HUES48 (cell line): Measurements from ENCODE around the gene UMPS.
"Not testable (repeated sequence)": the region's sequence is repeated elsewhere in the genome, so short reads cannot be mapped to it uniquely, and the experiment has no call there.

Experiments
- H3K27ac ChIP-seq: one replicate; pipeline ENCODE4 v1.7.0; 2013; ENCODE audit warnings: low read depth, low read length, inconsistent platforms
- H3K27me3 ChIP-seq: 2 replicates; pipeline ENCODE4 v1.6.1; 2013; ENCODE audit warnings: mild to moderate bottlenecking, low read length; ENCODE audit not compliant: control insufficient read depth, insufficient read depth
- H3K36me3 ChIP-seq: 2 replicates; pipeline ENCODE4 v1.6.1; 2013; ENCODE audit warnings: low read length; ENCODE audit not compliant: control insufficient read depth, insufficient read depth
- H3K4me1 ChIP-seq: 2 replicates; pipeline ENCODE4 v1.6.1; 2013; ENCODE audit warnings: mild to moderate bottlenecking, low read length; ENCODE audit not compliant: control insufficient read depth, insufficient read depth
- H3K4me3 ChIP-seq: 2 replicates; pipeline ENCODE4 v1.5.1; 2013; ENCODE audit warnings: mild to moderate bottlenecking, low read depth, low read length
- H3K9ac ChIP-seq: 2 replicates; pipeline ENCODE4 v1.6.1; 2013; ENCODE audit warnings: mild to moderate bottlenecking, low read depth, low read length, moderate library complexity
- H3K9me3 ChIP-seq: 2 replicates; pipeline ENCODE4 v1.6.1; 2013; ENCODE audit warnings: low read length; ENCODE audit not compliant: control insufficient read depth, insufficient read depth

The UMPS gene

GRCh38 chr3:124780761-124781475 lies 50.7 kb downstream of the UMPS start:
- Histone ChIP-seq H3K27me3 (no peaks in the 10 kb centered on the region), H3K4me1 (peaks cover 18% of the 10 kb centered on the region), H3K9me3 (no peaks in the 10 kb centered on the region), H3K9ac (no peak overlapping the region), H3K27ac (no peak overlapping the region), H3K36me3 (peaks cover 46% of the 10 kb centered on the region; the same call in 1 of the 2 replicates), H3K4me3 (no peak overlapping the region)

DNA sequence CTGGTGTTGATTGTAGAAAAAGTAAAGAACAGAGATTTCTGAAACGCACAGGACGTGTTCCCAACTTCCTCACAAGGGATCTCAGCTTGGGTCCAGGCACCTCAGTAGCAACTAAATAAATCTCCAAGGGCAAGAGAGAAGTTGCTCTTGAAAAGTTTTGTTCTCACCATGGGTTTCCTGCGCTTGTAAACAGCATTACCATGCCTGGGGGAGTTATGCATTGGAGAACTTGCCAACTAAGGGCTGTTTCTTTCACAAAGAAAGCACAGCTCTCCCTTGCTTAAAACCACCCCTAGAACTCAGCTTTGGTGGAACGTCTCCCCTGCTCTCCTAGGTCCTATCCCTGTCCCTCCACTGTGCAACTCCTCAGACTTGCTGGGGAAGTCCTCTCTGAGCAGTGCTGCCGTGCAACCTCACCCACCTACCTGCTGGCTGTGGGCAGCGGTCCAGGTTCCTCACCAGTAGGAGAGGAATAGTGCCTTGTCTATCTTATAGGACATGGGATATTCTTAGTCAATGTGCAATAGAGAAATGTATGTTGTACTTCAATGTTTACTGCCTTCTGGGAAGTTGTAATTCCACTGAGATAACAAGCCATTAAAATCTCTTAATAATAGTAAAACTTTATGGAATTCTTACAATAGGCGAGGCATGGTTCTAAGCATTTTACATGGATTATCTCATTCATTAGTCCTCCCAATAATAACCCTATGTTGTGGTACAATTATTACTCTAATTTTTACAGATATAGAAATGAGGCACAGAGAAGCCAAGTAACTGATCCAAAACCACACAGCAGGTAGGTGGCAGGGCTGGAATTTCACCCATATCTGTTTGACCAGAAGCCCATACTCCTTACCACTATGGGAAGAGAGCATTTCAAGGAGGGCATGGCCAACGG lies 51.5 kb downstream of the UMPS start:
- Histone ChIP-seq H3K9me3 (no peaks in the 10 kb centered on the region), H3K4me3 (no peak overlapping the region), H3K27ac (no peak overlapping the region), H3K36me3 (peaks cover 54% of the 10 kb centered on the region), H3K27me3 (no peaks in the 10 kb centered on the region), H3K9ac (no peak overlapping the region), H3K4me1 (peaks cover 12% of the 10 kb centered on the region)

- H3K27ac ChIP-seq, H3K9me3 ChIP-seq, H3K4me3 ChIP-seq, H3K27me3 ChIP-seq, H3K9ac ChIP-seq: not testable (repeated sequence)
- Histone ChIP-seq H3K36me3 (peaks cover 52% of the 10 kb centered on the region), H3K4me1 (peaks cover 12% of the 10 kb centered on the region)
Measured at GRCh38 chr3:124782377-124782712, 52.1 kb downstream of the UMPS start.

GRCh38 chr3:124783696-124784095 lies 53.4 kb downstream of the UMPS start:
- no peak overlapping the region for H3K4me3 ChIP-seq
- H3K4me1 ChIP-seq: peaks cover 12% of the 10 kb centered on the region
- no peak overlapping the region for H3K27ac ChIP-seq
- H3K9ac ChIP-seq: no peak overlapping the region
- H3K9me3 ChIP-seq: no peaks in the 10 kb centered on the region
- H3K36me3 ChIP-seq: peaks cover 43% of the 10 kb centered on the region
- no peaks in the 10 kb centered on the region for H3K27me3 ChIP-seq

GRCh38 chr3:124784686-124785382 lies 54.6 kb downstream of the UMPS start:
- H3K27me3 ChIP-seq: no peaks in the 10 kb centered on the region
- H3K4me1 ChIP-seq: peaks cover 10% of the 10 kb centered on the region
- H3K9me3 ChIP-seq: no peaks in the 10 kb centered on the region
- H3K36me3 ChIP-seq: peaks cover 43% of the 10 kb centered on the region
- no peak overlapping the region for H3K9ac ChIP-seq
- no peak overlapping the region for H3K27ac ChIP-seq
- H3K4me3 ChIP-seq: no peak overlapping the region

DNA sequence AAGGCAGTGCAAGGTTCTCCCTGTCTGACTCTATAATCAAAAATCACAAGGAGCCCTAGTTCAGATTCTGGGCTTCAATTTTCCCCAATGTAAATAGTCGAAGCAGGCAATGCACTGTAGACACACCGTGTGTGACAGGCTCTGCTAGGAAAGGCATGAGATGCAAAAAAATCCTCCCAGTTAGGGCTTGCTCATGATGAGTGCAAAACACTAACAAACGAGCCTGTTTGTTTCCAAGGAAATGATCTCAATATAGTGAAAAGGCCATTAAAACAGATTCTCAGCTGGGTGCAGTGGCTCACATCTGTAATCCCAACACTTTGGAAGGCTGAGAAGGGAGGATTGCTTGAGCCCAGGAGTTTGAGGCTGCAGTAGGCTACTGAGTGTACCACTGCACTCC lies 55.7 kb downstream of the UMPS start:
- peaks cover 8% of the 10 kb centered on the region for H3K4me1 ChIP-seq
- H3K36me3 ChIP-seq: peaks cover 48% of the 10 kb centered on the region
- no peak overlapping the region for H3K4me3 ChIP-seq
- no peak overlapping the region for H3K9ac ChIP-seq
- no peak overlapping the region for H3K27ac ChIP-seq
- H3K27me3 ChIP-seq: no peaks in the 10 kb centered on the region
- H3K9me3 ChIP-seq: no peaks in the 10 kb centered on the region

DNA sequence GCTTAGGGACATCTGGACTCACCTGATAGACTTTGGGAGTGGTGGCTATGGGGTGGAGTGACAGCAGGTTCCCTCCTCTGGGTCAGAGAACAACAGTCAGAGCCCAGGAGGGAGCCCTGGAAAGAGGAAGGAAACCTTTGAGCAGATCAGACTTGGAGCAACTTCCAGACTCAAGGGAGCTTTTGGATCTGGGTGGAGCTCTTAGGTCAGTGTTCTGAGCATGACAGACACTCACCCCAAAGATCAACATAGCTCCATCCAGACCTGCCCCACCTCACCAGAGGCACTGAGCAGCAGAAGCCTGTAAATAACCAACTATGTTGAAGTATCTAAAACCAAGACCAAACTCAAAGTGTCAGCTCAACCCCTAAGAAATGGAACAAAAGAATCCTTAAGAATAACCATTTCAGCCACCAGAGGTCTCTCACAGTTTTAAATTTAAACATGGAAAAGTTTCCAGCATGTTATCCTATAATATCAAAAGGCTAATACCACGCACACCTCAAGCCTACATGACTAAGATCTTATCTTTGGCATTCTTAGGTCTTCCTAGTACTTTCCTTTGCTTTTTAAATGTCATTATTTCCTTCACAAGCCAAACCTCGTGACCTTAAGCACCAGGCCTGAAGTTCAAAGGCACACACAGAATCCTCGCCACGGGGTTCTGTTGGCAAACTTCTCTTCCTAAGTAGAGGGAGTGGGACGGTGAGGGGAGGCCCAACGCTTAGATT lies 56.4 kb downstream of the UMPS start:
- no peak overlapping the region for H3K4me3 ChIP-seq
- H3K27ac ChIP-seq: peak overlapping the region; percentile 2
- H3K9ac ChIP-seq: no peak overlapping the region
- H3K4me1 ChIP-seq: peaks cover 1% of the 10 kb centered on the region; the same call in 1 of the 2 replicates
- H3K36me3 ChIP-seq: peaks cover 52% of the 10 kb centered on the region
- H3K9me3 ChIP-seq: no peaks in the 10 kb centered on the region
- no peaks in the 10 kb centered on the region for H3K27me3 ChIP-seq

GRCh38 chr3:124787476-124788195 lies 57.4 kb downstream of the UMPS start:
- Histone ChIP-seq H3K4me1 (no peaks in the 10 kb centered on the region), H3K9me3 (no peaks in the 10 kb centered on the region), H3K36me3 (peaks cover 54% of the 10 kb centered on the region), H3K9ac (no peak overlapping the region), H3K27me3 (no peaks in the 10 kb centered on the region), H3K27ac (no peak overlapping the region), H3K4me3 (no peak overlapping the region)

- H3K9ac ChIP-seq: no peak overlapping the region
- no peak overlapping the region for H3K27ac ChIP-seq
- no peak overlapping the region for H3K4me3 ChIP-seq
- no peaks in the 10 kb centered on the region for H3K4me1 ChIP-seq
- H3K36me3 ChIP-seq: peaks cover 58% of the 10 kb centered on the region
- no peaks in the 10 kb centered on the region for H3K27me3 ChIP-seq
- no peaks in the 10 kb centered on the region for H3K9me3 ChIP-seq
Measured at GRCh38 chr3:124788254-124788745, 58.0 kb downstream of the UMPS start.

DNA sequence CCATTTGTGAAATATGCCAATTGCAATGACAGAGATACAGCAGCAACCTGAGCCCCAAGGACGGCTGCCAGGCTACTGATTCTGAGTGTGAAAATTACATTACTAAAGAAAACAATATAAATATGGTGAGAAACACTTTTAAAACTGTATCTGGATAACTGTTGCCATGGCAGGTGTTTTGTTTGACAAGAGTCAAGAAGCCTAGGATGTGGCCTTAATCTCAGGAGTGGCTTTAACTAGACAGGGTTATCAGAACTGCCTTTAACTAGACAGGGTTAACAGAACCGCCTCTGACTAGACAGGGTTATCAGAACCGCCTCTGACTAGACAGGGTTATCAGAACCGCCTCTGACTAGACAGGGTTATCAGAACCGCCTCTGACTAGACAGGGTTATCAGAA lies 58.9 kb downstream of the UMPS start:
- not testable (repeated sequence) for H3K4me1 ChIP-seq, H3K9ac ChIP-seq, H3K27me3 ChIP-seq, H3K4me3 ChIP-seq, H3K27ac ChIP-seq, H3K9me3 ChIP-seq
- H3K36me3 ChIP-seq: peaks cover 63% of the 10 kb centered on the region
